GM19372 (cell line): ENCODE data around the gene EPS8L1.

ENCODE experiments used
- ATAC-seq: cut with Tn5 transposase; IDR thresholded peaks from one replicate; pipeline ENCODE4 v1.9.1; 2021; ENCODE audit warnings: mild to moderate bottlenecking, low read depth, moderate library complexity; ENCODE audit not compliant: unreplicated experiment

Gene EPS8L1

DNA sequence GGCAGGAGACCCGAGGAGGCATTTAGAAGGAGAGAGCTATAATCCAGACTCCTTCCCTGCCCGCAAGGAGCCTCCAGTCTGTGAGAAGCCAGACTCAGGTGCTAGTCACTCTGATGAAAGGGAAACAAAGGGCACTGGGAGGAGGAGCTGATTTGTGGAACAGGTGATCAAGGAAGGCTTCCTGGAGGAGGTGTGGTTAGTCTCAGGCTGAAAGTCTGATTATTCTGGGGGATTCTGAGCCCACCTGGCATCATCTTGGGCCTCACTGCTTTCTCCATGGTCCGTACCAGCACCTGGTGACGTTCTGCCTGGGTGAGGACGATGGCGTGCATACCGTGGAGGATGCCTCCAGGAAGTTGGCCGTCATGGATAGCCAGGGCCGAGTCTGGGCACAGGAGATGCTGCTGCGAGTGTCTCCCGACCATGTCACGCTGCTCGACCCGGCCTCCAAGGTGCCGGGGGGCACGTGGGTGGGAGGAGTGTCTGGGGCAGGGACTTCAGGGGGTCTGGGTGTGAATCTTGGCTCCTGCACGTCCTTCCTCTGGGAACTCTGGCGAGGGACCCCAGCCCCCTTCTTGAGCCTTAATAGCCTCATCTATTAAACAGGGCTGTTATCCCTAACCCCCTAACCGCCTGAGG lies 3.9 kb downstream of the EPS8L1 start:
- no peak for ATAC-seq

DNA sequence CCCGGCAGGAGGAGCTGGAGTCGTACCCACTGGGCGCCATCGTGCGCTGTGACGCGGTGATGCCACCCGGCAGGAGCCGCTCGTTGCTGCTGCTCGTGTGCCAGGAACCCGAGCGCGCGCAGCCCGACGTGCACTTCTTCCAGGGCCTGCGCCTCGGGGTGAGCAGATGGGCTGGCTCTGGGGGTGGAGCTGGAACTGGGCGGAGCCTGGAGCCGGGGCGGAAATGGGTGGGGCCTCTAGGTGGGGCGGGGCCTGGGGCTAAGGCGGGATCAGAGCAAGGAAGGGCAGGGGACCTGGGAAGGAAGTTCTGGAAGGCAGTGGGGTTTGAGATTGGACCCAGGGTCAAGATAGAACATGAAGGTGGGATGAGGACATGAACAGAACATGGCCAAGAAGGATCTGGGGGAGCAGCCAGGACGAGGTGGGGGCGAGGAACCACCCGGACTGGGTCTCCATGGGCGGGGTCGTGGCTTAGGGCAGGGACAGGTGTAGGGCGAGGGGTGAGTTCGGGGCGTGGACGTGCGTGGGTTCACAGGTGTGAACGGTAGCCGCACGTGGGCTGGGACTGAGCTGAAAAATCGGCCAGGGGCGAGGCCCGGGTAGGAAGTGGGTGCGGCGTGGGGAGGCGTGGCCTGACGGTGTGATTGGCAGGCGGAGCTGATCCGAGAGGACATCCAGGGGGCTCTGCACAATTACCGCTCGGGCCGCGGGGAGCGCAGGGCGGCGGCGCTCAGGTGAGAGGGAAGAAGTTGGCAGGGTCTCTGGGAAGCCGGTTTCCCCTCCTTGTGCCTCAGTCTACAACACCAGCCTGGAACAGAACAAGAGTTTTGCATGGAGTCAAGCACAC lies 4.7 kb downstream of the EPS8L1 start:
- ATAC-seq = no peak

DNA sequence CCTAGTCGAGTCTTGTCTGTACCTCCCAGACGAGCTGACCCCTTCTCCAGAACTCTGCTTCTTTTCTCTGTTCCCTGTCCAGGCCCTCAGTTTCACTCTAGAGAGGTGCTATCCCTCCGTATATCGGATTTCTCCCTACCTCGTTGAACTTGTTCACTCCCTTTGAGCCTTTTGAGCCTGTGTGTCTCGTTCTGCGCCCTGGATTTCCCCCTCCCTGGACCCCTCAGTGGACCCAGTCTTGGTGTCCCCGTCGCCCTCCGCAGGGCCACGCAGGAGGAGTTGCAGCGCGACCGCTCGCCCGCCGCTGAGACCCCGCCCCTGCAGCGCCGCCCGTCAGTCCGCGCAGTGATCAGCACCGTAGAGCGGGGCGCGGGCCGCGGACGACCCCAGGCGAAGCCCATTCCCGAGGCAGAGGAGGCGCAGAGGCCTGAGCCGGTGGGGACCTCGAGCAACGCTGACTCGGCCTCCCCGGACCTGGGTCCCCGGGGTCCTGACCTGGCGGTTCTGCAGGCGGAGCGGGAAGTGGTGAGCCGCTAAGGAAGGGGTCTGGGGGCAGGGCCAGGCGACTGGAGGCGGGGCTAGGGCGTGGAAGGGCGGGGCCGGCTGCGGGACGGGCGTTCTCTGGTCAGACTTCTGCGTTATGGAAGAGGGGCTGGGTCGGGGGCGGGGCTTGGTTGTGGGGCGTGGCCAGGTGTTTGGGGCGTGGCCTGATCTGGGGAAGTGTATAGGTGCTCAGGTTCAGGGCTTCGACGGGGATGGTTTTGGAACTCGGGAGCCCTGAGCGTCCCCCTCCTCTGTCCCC lies 5.5 kb downstream of the EPS8L1 start:
- ATAC-seq = no peak

DNA sequence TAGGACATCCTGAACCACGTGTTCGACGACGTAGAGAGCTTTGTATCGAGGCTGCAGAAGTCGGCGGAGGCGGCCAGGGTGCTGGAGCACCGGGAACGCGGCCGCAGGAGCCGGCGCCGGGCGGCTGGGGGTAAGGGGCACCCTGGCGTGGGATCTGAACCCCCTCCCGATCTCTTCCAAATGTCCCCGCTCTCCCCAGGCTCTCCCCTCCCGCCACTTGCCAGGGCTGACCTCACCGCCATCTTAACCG lies 6.0 kb downstream of the EPS8L1 start:
- no peak for ATAC-seq

DNA sequence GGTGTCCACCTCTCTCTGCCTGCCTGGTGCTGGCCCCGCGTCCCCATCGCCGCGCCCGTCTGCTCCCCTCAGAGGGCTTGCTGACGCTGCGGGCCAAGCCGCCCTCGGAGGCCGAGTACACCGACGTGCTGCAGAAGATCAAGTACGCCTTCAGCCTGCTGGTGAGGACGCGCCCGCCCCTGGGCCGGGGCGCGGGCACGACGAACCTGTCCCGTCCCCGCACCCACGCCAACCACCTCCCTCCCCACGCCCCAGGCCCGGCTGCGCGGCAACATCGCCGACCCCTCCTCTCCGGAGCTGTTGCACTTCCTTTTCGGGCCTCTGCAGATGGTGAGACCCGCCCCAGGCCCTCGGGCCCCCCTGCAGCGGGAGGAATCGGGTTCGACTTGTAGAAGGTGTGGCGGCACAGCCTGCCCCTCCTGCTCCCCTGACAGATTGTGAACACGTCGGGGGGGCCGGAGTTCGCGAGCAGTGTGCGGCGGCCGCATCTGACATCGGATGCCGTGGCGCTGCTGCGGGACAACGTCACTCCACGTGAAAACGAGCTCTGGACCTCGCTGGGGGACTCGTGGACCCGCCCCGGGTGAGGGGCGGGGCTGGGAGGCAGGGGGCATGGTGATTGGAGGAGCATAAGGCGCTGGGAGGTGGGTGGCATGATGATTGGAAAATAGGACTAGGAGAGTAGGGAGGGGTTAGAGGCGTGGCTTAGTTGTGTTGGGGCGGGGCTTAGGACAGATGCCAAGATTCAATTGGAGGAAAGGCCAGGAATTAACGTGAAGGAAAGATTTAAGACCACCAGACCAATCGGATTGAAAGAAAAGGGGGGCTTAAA lies 6.6 kb downstream of the EPS8L1 start:
- no peak for ATAC-seq

DNA sequence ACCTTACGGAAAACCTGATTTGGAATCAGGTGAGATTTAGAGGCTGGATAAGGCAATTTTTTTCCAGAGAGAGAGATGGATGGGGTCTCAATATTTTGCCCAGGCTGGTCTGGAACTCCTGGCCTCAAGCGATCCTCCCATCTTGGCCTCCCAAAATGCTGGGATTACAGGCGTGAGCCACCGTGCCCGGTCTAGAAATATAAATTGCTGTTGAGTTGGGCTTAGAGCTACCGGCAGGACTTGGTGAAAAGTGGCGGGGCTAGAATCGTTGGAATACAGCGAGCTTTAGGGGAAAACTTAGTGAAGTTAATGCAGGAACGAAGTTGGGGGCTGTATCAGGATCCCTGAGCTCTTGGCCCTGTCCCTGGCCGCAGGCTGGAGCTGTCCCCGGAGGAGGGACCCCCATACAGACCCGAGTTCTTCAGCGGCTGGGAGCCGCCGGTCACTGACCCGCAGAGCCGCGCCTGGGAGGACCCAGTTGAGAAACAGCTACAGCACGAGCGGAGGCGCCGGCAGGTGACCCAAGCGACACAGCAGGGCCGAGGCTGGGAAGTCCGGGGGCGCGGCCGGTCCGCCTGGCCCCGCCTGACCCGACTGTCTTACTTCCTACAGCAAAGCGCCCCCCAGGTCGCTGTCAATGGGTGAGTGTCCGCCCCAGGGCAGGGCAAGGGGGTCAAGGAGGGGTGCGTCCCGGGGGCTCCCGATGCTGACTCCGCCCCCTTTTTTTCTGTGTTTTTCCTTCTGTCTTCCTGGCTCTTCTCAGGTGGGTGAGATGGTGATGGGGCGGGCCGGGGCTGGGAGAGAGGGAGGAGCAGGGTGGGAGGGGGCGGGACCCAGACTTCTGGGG lies 7.6 kb downstream of the EPS8L1 start:
- no peak for ATAC-seq

DNA sequence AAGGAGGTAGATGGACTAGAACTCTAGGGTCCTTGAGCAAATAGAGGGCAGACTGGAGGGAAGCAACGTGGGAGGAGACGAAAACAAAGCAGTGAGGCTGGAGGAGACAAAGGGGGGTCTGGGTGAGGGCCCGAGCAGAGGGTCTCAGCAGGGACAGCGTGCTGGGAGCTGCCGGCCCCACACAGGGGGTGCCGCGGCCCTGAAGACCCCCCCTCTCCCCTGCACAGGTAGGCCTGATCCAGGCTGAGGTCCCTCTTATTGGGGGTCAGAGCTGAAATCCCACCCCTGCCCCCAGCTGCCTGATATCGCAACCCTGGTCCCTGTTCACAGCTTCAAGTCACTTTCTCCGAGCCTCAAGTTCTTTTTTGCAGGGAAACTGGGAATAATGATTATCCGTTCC lies 8.7 kb downstream of the EPS8L1 start:
- no peak for ATAC-seq

DNA sequence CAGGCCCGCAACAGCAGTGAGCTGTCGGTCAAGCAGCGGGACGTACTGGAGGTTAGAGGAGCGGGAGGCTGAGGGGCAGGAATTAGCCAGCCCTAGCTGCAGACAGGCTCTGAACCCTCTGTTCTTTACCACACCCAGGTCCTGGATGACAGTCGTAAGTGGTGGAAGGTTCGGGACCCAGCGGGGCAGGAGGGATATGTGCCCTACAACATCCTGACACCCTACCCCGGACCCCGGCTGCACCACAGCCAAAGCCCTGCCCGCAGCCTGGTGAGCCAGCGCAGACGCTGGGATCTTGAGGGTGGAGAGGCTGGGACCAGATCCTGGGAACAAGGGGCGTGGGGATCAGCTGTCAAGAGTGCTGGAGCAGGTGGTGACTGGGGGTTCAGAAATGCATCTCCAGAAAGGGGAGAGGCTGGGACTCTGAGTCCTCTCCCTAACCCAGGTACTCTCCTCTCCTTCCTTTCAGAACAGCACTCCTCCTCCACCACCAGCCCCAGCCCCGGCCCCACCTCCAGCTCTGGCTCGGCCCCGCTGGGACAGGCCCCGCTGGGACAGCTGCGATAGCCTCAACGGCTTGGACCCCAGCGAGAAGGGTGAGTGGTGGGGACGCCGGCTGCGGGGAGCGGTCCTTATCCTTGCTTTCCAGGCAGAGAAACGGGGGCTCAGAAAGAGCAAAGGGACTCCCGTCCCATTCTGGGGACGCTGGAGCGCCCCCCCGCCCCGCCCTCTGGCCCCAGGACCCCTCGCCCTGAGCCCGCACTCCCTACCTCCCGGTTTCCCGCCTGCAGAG lies 10.4 kb downstream of the EPS8L1 start:
- no peak for ATAC-seq

DNA sequence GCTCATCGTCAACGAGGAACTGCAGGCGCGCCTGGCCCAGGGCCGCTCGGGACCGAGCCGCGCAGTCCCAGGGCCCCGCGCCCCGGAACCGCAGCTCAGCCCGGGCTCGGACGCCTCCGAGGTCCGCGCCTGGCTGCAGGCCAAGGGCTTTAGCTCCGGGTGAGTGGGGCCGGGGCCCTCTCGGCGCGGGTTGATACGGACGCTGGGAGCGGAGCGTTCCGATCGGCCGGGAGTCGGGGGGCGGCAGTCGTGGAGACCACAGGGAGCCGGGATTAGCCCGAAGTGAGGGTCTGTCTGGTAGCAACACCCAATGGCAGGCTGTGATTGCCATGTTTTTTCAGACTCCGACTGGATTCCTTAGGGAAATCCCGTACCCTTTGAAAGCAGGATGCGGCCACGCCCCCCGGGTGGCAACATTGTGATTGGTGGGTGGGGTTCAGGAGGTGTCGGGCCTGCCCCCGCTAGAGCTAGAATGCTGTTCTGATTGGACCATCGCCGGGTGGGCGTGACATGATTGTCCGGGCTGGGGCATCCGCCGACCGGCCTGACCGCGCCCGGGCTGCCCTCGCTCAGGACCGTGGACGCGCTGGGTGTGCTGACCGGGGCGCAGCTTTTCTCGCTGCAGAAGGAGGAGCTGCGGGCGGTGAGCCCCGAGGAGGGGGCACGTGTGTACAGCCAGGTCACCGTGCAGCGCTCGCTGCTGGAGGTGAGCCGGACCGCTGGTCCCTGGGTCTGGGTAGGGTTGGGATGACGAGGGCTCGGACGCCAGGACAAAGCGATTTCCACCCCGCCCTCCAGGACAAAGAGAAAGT lies 11.3 kb downstream of the EPS8L1 start:
- ATAC-seq = no peak

DNA sequence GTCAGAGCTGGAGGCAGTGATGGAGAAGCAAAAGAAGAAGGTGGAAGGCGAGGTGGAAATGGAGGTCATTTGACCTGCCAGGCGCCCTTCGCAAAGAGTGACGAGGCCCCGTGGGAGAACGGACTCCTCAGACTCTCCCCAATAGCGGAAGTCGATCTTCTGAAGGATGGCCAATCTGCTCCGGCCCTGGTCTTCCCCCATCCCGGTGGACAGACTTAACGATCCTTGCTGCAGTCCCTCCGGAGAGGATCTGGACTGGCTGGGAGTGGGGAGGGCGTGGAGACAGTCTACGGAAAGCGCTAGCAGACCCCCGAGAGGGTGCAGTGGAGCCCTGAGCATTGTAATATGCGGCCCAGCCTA lies 11.9 kb downstream of the EPS8L1 start:
- ATAC-seq = no peak

DNA sequence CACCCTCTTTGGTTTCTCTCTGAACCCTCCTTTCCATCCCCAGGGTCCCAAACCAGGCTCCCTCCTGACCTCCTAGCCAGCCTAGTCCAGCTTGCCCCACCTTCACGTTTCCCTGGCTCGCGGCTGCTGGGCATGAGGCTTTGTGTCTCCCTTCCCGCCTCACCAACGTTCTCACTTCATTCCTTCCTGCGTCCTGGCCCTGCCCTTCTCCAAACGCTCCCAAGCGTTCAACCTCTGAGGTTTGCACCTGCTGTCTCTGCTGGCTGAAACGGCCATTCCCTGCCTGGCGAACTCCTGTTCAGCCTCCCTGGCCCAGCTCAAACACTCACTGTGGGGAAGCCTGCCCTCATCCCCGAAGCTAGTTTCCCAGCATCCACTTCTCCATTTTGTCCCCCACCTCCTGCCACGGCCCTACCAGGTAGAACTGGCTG lies 12.4 kb downstream of the EPS8L1 start:
- ATAC-seq = no peak

DNA sequence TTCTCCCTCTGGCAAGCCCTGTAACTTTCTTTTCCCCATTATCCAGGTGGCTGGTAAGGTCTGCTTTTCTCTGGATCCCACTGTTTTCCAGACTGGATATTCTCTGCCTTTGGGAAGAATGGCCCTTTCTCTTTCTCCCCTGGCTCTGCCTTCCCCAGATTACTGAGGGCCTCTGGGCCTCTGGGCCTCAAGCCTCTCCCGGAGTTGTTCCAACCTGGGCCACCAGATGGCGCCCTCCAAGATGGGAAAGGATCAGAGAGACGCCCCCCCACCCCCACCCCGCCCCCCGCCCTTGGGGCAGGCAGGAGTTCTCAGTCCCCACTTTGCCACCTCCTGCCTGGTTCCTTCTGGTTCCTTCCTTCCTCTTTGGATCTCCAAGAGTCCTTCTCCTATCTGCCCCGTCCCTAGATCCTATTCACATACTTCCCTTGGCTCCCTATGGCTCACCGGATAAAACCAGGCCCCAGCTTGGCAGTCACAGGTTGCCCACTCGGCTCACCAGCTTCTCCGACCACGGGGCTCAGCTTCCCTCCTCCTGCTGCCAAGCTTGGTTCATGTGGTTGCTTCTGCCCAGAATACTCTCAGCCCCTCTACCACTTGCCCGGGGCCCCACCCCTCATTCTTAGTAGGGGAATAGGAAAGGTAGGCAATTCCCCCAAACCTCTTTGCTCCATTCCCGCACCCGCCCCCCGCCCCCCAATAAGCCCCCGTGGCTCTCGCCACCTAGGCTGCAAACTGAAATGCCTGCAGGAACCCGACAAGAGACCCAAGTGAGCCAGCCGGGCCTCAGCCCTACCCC lies 13.1 kb downstream of the EPS8L1 start:
- ATAC-seq = no peak

DNA sequence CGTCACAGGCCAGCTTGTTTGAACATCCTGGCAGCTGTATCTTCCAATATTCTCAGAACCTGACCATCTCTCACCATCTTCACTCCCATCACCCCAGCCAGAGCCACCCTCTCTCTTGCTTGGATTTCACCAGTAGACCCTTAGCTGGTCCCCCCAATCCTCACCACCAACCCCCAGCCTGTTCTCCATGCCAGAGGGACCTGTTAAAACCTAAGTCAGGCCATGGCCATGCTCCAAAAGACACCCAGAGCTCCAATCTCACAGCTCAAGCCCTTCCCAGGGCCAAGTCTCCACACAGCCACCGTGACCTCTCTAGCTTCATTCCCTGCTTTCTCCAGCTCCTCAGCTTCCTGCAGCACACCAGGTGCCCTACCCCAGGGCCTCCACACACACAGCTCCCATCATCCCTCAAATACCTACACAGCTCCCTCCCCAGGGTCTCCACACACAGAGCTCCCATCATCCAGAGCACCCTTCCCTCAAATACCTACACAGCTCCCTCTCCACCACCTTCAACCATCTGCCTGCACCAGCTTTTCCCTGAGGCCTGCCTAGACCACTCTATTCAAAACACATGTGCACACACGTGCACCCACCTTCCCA lies 13.8 kb downstream of the EPS8L1 start:
- ATAC-seq = no peak

DNA sequence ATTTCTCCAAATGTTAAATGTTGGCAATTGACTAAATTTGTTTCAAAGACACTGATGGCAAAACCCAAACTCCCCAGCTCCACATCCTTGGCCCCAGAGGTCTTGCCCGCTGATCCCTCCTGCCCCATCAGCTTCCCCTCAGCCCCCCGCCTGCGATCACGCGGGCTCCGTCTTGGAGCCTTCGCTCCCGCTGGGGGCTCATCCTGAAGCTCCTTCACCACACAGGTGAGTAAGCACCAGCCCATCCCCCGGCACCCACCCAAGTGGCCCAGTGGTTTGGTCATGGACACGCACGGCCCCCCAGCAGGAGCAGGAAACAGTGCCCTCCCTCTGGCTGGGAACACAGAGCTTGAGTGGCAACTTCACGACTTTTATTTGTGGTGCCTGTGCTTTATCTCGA lies 14.9 kb downstream of the EPS8L1 start:
- ATAC-seq = no peak

DNA sequence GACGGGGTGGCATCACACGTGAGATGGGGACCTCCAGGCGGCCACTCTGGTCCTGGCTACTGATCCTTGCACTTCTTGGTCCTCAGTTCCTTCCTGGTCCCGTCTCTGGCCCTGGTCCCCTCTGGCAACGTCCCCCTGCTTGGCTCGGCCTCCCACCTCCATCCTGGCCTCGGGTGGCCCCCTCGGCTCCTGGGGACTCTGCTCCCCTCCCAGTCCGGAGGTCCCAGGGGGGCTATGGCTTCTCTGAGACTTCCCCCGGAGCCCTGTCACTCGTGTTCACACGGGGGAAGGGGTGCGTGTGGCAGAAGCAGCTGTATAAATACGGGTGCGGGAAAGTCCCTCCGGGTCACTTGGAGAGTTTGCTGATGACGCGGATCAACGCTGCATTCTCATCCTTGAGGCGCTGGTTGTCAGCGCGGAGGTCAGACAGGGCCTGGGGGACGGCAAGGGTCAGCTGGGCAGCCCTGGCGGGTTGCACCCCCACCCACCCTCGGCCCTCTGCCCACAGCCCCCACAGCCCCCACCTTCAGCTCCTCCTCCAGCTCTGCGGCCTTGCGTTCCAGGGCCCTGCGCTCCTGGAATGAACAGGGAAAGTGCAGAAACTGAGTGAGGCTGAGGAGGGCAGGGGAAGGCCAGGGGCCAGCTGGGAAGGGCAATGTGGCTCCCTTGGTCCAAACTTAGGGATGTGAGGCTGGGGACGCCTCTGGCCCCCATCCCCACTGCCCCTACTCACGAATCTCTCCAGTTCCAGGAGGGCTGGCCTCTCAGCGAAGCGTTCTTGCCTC lies 15.6 kb downstream of the EPS8L1 start:
- no peak for ATAC-seq

DNA sequence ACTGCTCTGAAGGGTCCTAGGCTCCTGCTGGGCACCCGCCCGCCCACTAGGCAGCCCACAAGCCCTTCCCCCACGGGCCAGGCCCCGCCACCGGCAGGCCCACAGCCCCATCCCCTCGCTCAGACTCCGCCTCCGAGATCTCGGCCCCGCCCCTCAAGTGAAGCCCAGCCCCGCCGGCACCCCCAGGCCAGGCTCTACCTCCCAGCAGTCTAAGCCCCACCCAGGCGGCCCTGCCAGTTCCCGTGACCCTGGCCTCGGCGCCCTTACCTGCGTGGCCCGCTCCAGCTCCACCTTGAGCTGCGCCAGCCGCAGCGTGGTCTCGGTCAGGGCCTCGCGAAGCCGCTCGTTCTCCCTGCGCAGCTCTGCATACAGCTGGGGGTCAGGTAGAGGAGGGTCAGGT lies 16.3 kb downstream of the EPS8L1 start:
- no peak for ATAC-seq
